Cardiac muscle cell (in vitro differentiated cells and primary cell): Measurements from ENCODE around the gene AARS2. TPM values are rescaled to one million over a fixed set of nuclear protein-coding genes. Genes with fewer than 3 reads are reported as not detected.

ENCODE experiments used
- DNase-seq, 2 donors: peaks; one replicate each; pipeline versions ENCODE4 v3.0.0 to v3.0.0-alpha.2; 2010 to 2017; ENCODE audit warnings: low read depth in 1 of 2, low spot score in 1 of 2
- H3K27ac ChIP-seq: fragments of 200-600 bp; sonication (generic); 2 replicates; pipeline ENCODE4 v1.5.1; 2016
- H3K27me3 ChIP-seq: fragments of 200-600 bp; sonication (generic); 2 replicates; pipeline ENCODE4 v1.6.0; 2016; ENCODE audit warnings: control low read depth
- H3K36me3 ChIP-seq: fragments of 200-600 bp; sonication (generic); 2 replicates; pipeline ENCODE4 v1.5.1; 2016; ENCODE audit warnings: control low read depth
- H3K4me1 ChIP-seq: fragments of 200-600 bp; sonication (generic); 2 replicates; pipeline ENCODE4 v1.8.1; 2017; ENCODE audit warnings: low read depth, mild to moderate bottlenecking, mixed run types
- H3K4me3 ChIP-seq: fragments of 200-600 bp; sonication (generic); 2 replicates; pipeline ENCODE4 v1.5.1; 2016; ENCODE audit warnings: mild to moderate bottlenecking
- H3K9me3 ChIP-seq: fragments of 200-600 bp; sonication (generic); 2 replicates; pipeline ENCODE4 v1.5.1; 2017; ENCODE audit warnings: low read depth, mild to moderate bottlenecking, control low read depth
- polyA plus RNA-seq: library from polyadenylated mRNA; unstranded; fragments of >200 nt; fragmentation: Nextera tagmentation; extraction: Ambion mirVana; gene quantifications from 2 replicates; pipeline ENCODE4 v1.2.1, GENCODE V29; 2016
- total RNA-seq: library from RNA; depleted of rRNA; stranded (reverse); fragments of >200 nt; gene quantifications from 2 replicates; pipeline ENCODE4 v1.2.3, GENCODE V29; 2016
- TF ChIP-seq, protein P1 (sequence below): IDR thresholded peaks from 2 replicates; pipeline ENCODE4 v1.5.1; 2012; ENCODE audit warnings: low read depth, mild to moderate bottlenecking, low read length

AARS2 gene
- total and polyA plus RNA-seq, 2 experiments from 2014 or later = 22.9 to 26.7 TPM

DNA sequence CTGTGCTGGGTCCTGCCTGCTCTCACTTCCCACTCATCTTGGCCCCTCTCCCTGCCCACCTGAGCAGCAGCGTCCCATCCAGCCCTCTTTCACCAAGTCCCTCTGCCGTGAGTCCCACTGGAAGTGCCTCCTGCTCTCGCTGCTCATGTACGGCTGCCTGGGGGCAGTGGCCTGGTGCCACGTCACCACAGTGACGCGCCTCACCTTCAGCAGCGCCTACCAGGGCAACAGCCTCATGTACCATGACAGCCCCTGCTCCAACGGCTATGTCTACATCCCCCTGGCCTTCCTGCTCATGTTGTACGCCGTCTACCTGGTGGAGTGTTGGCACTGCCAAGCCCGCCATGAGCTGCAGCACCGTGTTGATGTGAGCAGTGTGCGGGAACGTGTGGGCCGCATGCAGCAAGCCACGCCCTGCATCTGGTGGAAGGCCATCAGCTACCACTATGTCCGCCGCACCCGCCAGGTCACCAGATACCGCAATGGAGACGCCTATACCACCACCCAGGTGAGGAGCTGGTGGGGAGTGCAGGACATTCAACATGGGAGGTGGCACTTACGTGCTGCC, 40.1 kb downstream of the AARS2 start:
- no peaks in the 10 kb centered on the region for H3K9me3 ChIP-seq
- peaks cover 3% of the 10 kb centered on the region for H3K4me1 ChIP-seq
- DNase-seq = no peak
- peaks cover 57% of the 10 kb centered on the region for H3K27me3 ChIP-seq
- no peak overlapping the region for H3K4me3 ChIP-seq
- H3K36me3 ChIP-seq = no peaks in the 10 kb centered on the region
- TF ChIP-seq, protein P1, sequence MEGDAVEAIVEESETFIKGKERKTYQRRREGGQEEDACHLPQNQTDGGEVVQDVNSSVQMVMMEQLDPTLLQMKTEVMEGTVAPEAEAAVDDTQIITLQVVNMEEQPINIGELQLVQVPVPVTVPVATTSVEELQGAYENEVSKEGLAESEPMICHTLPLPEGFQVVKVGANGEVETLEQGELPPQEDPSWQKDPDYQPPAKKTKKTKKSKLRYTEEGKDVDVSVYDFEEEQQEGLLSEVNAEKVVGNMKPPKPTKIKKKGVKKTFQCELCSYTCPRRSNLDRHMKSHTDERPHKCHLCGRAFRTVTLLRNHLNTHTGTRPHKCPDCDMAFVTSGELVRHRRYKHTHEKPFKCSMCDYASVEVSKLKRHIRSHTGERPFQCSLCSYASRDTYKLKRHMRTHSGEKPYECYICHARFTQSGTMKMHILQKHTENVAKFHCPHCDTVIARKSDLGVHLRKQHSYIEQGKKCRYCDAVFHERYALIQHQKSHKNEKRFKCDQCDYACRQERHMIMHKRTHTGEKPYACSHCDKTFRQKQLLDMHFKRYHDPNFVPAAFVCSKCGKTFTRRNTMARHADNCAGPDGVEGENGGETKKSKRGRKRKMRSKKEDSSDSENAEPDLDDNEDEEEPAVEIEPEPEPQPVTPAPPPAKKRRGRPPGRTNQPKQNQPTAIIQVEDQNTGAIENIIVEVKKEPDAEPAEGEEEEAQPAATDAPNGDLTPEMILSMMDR = no peak
- no peak overlapping the region for H3K27ac ChIP-seq

DNA sequence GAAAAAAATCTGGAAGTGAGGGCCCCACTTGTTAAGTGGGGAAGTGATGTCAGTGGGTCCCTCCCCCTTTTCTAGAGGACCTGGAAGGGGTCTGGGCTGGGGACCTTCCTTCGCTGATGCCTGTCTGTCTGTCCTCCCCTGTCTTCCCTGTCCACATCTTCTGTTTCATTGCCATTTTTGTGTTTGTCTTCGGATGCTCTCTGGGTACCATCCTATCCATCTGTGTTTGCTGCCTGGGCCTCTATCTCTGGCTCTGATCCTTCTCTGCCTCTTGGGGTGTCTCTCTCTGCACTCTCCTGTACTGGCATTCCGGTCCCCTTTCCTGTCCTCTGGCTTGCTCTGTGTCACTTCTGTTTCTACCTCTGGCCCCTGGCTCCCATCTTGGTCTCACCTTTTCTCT, 40.6 kb downstream of the AARS2 start:
- TF ChIP-seq, protein P1 = no peak
- Histone ChIP-seq H3K4me3 (no peak overlapping the region), H3K27ac (no peak overlapping the region), H3K9me3 (no peaks in the 10 kb centered on the region), H3K27me3 (peaks cover 51% of the 10 kb centered on the region), H3K4me1 (peaks cover 3% of the 10 kb centered on the region), H3K36me3 (no peaks in the 10 kb centered on the region)
- DNase-seq = no peak

DNA sequence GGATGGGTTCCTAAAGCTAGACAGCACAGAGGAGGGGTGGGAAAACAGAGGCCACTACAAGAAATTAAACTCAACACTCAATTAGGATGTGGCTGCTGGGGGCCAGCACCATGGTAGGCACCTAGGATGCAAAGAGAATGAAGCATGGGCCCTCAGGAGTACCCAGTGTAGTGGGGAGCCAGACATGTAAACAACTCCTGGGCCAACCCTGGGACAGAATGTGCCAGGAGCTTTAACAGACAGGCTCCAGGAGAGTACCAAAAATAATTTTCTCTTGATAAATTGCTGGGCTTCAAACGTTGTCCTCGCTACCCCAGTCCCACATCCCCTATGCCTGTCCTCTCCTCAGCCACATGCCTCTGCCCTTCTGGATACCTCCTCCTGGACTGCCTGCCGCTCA, 41.2 kb downstream of the AARS2 start:
- no peak overlapping the region for H3K4me3 ChIP-seq
- peaks cover 3% of the 10 kb centered on the region for H3K4me1 ChIP-seq

DNA sequence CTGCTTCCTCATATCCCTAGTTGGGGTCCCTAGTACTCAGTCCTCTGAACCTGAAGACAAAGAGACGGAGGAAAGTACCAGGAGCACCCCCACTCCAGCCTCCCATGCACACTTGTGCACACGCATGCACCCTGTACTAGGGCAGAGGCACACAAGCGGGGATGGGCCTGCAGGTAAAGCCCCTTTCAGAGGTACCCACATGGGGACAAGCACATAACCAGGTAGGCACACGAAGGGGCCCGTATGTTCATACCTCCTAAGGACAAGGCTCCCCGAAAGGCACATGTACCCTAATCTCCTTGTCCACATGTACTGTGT, 41.8 kb downstream of the AARS2 start:
- H3K4me1 ChIP-seq = peaks cover 3% of the 10 kb centered on the region
- TF ChIP-seq, protein P1 = no peak
- no peaks in the 10 kb centered on the region for H3K9me3 ChIP-seq
- H3K27me3 ChIP-seq = peaks cover 39% of the 10 kb centered on the region
- no peak overlapping the region for H3K4me3 ChIP-seq
- no peak for DNase-seq
- no peaks in the 10 kb centered on the region for H3K36me3 ChIP-seq
- H3K27ac ChIP-seq = no peak overlapping the region

More for the DNA sequence above, 41.2 kb downstream of the AARS2 start:
- Histone ChIP-seq H3K27ac (no peak overlapping the region), H3K36me3 (no peaks in the 10 kb centered on the region), H3K27me3 (peaks cover 45% of the 10 kb centered on the region), H3K9me3 (no peaks in the 10 kb centered on the region)
- TF ChIP-seq, protein P1 = no peak
- no peak for DNase-seq

DNA sequence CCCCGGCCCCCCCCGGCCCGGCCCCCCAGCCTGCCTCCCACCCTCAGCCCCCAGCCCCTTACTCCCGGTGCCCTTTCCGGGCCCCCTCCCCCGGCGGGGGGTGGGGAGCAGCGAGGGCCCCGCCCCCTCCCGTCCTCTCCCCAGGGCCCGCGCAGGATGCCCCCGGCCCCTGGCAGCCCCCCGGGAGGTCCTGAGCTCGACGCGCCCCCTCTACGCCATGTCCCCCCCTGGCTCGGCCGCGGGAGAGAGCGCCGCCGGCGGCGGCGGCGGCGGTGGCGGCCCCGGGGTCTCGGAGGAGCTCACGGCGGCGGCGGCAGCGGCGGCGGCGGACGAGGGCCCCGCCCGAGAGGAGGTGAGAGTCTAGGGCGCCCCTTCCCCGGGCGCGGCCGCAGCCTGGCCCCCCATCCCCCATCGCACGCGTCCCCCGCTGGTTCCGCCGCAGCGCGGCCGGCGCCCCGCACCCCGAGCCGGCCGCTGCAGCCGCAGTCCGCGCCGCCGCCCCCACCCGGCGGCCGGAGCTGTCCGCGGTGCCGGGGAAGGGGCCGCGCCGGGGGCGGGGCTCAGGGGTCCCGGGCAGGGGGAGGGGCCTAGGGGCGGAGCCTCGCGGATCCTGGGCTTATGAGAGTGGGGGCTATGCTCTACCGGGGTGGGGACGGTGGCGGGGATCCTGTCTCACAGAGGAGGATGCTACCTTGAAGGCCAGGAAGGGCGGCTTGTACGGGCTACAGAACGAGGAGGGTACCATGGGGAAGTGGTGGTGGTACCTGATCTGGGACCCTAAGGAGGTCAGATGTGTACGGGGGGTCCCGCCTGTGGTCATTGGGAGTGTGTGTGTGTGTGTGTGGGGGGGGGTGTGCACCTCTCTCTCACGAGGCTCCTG, 42.4 kb downstream of the AARS2 start:
- TF ChIP-seq, protein P1 = no peak
- DNase-seq = peak in 1 of 2 donors; percentile 80
- Histone ChIP-seq H3K27me3 (peaks cover 33% of the 10 kb centered on the region), H3K4me3 (peak overlapping the region; percentile 52), H3K27ac (no peak overlapping the region), H3K4me1 (peaks cover 3% of the 10 kb centered on the region), H3K9me3 (no peaks in the 10 kb centered on the region), H3K36me3 (no peaks in the 10 kb centered on the region)
